HepG2 (cell line): ENCODE data around the gene SEC16A. TPM values are rescaled to one million over a fixed set of nuclear protein-coding genes. Genes with fewer than 3 reads are reported as not detected.

Source experiments
- AHR ChIP-seq: IDR thresholded peaks from 2 replicates; pipeline ENCODE4 v1.6.1; 2018; ENCODE audit warnings: missing genetic modification reagents, missing compliant biosample characterization
- ATF7-NPFF ChIP-seq: sonication (generic); formaldehyde crosslinking; IDR thresholded peaks from 2 replicates; pipeline ENCODE4 v1.8.1; 2023; ENCODE audit warnings: mild to moderate bottlenecking, low read depth, missing genetic modification reagents, moderate library complexity
- BHLHE40 ChIP-seq: IDR thresholded peaks from 2 replicates; pipeline ENCODE4 v1.6.1; 2011; ENCODE audit warnings: low read length, improper control_type of control experiment
- ELF4 ChIP-seq: sonication (generic); formaldehyde crosslinking; IDR thresholded peaks from 2 replicates; pipeline ENCODE4 v1.5.0; 2020; ENCODE audit warnings: missing genetic modification reagents, mild to moderate bottlenecking, moderate library complexity, borderline replicate concordance
- FUBP1 ChIP-seq: sonication (generic); formaldehyde crosslinking; IDR thresholded peaks from 2 replicates; pipeline ENCODE4 v1.5.1; 2020; ENCODE audit warnings: missing genetic modification reagents, mild to moderate bottlenecking, borderline replicate concordance
- HOXA3 ChIP-seq: sonication (generic); formaldehyde crosslinking; IDR thresholded peaks from 2 replicates; pipeline ENCODE4 v1.5.0; 2020; ENCODE audit warnings: missing genetic modification reagents
- JUN ChIP-seq: sonication (generic); formaldehyde crosslinking; IDR thresholded peaks from 2 replicates; pipeline ENCODE4 v1.4.0; 2020; ENCODE audit warnings: mild to moderate bottlenecking, missing genetic modification reagents
- KLF11 ChIP-seq: IDR thresholded peaks from 2 replicates; pipeline ENCODE4 v1.6.1; 2016; ENCODE audit warnings: missing compliant biosample characterization
- LCORL ChIP-seq, 2 experiments: fragments of 450-650 bp in 1 of 2; sonication (generic) in 1 of 2; formaldehyde crosslinking in 1 of 2; IDR thresholded peaks; 2 replicates each; pipeline versions ENCODE4 v1.5.0 to v1.6.1; 2017 to 2020; ENCODE audit warnings: antibody characterized with exemption in 1 of 2, missing genetic modification reagents in 1 of 2
- MTF1 ChIP-seq: sonication (generic); formaldehyde crosslinking; IDR thresholded peaks from 2 replicates; pipeline ENCODE4 v1.5.0; 2020; ENCODE audit warnings: missing genetic modification reagents
- NFIC ChIP-seq: IDR thresholded peaks from 2 replicates; pipeline ENCODE4 v1.6.1; 2012; ENCODE audit warnings: mild to moderate bottlenecking, low read length, inconsistent platforms
- POGK ChIP-seq: sonication (generic); formaldehyde crosslinking; conservative IDR thresholded peaks from 2 replicates; pipeline ENCODE4 v1.8.0; 2022; ENCODE audit warnings: mild to moderate bottlenecking, moderate library complexity, missing genetic modification reagents
- PRDM10 ChIP-seq: sonication (generic); formaldehyde crosslinking; IDR thresholded peaks from 2 replicates; pipeline ENCODE4 v1.4.0; 2020; ENCODE audit warnings: low read depth, missing genetic modification reagents
- RBM22 ChIP-seq: fragments of 200-400 bp; formaldehyde crosslinking; optimal IDR thresholded peaks from 2 replicates; pipeline ENCODE3; 2017; ENCODE audit warnings: mild to moderate bottlenecking, low read length, moderate library complexity
- SALL1 ChIP-seq: sonication (generic); formaldehyde crosslinking; IDR thresholded peaks from 2 replicates; pipeline ENCODE4 v1.8.0; 2022; ENCODE audit warnings: mild to moderate bottlenecking, missing genetic modification reagents
- XBP1 ChIP-seq: sonication (generic); formaldehyde crosslinking; IDR thresholded peaks from 2 replicates; pipeline ENCODE4 v1.5.0; 2020; ENCODE audit warnings: missing genetic modification reagents
- ZMAT3 ChIP-seq: sonication (generic); formaldehyde crosslinking; conservative IDR thresholded peaks from 2 replicates; pipeline ENCODE4 v1.7.0; 2021; ENCODE audit warnings: missing genetic modification reagents
- ZNF292 ChIP-seq: sonication (generic); formaldehyde crosslinking; IDR thresholded peaks from 2 replicates; pipeline ENCODE4 v1.8.1; 2022; ENCODE audit warnings: mild to moderate bottlenecking, low read depth, missing genetic modification reagents, borderline replicate concordance
- ZNF34 ChIP-seq: sonication (generic); formaldehyde crosslinking; IDR thresholded peaks from 2 replicates; pipeline ENCODE4 v1.4.0; 2020; ENCODE audit warnings: mild to moderate bottlenecking, missing genetic modification reagents, borderline replicate concordance
- ZNF383 ChIP-seq: sonication (generic); formaldehyde crosslinking; IDR thresholded peaks from 2 replicates; pipeline ENCODE4 v1.4.0; 2020; ENCODE audit warnings: missing genetic modification reagents, mild to moderate bottlenecking, borderline replicate concordance
- ZNF772 ChIP-seq: sonication (generic); formaldehyde crosslinking; IDR thresholded peaks from 2 replicates; pipeline ENCODE4 v1.5.0; 2020; ENCODE audit warnings: mild to moderate bottlenecking, missing genetic modification reagents
- ZNF883 ChIP-seq: sonication (generic); formaldehyde crosslinking; IDR thresholded peaks from 2 replicates; pipeline ENCODE4 v1.5.1; 2020; ENCODE audit warnings: mild to moderate bottlenecking, missing genetic modification reagents; ENCODE audit errors: not compliant biosample characterization
- ZZZ3 ChIP-seq: sonication (generic); formaldehyde crosslinking; IDR thresholded peaks from 2 replicates; pipeline ENCODE4 v1.4.0; 2020; ENCODE audit warnings: missing genetic modification reagents, mild to moderate bottlenecking, borderline replicate concordance
- polyA plus RNA-seq, 8 experiments: library from polyadenylated mRNA; depleted of rRNA in 3 of 8; stranded (reverse) in 7 of 8; unstranded in 1 of 8; fragments of >200 nt; fragmentation: Illumina TruSeq in 4 of 8; extraction: Trizol in 4 of 8; gene quantifications; 2 replicates each; pipeline versions ENCODE4 v1.2.1 to v1.2.3, GENCODE V29; 2011 to 2016; ENCODE audit warnings: low read depth in 4 of 8, missing spikeins in 1 of 8, mixed read lengths in 1 of 8; ENCODE audit not compliant: insufficient read depth in 1 of 8
- total RNA-seq, 5 experiments: library from RNA; depleted of rRNA; stranded (reverse); fragments of >200 nt; fragmentation: Illumina TruSeq; extraction: Trizol; gene quantifications; 2 replicates each; pipeline ENCODE4 v1.2.3, GENCODE V29; 2016; ENCODE audit warnings: low read depth in 1 of 5

Gene SEC16A
- total and polyA plus RNA-seq, 2 of the 13 experiments (the other 11 are each of a cell fraction or from before 2014, with no cell fraction given): 15.9 to 18.9 TPM

GRCh38 chr9:136399176-136400037 lies 83.4 kb downstream of the SEC16A start (continued):
- TF ChIP-seq PRDM10 (CRISPR knock-in tag) (no peak), ZMAT3 (CRISPR knock-in tag) (no peak), ATF7-NPFF (CRISPR knock-in tag) (no peak), RBM22 (no peak), ELF4 (CRISPR knock-in tag) (no peak), LCORL (IDR thresholded peaks at IDR 0.05) (no peak), LCORL (CRISPR knock-in tag; IDR thresholded peaks at IDR 0.05) (no peak), ZNF883 (CRISPR knock-in tag) (no peak), ZNF772 (CRISPR knock-in tag) (no peak), AHR (CRISPR knock-in tag) (0 out of 2 replicates have a peak, but pooled peaks have one; percentile 20), BHLHE40 (peak; percentile 45; the same call in 1 of the 2 replicates), MTF1 (CRISPR knock-in tag) (no peak), JUN (CRISPR knock-in tag) (no peak), ZNF383 (CRISPR knock-in tag) (peak; percentile 63; the same call in 1 of the 2 replicates), KLF11 (no peak), POGK (no peak; the same call in 1 of the 2 replicates), NFIC (no peak), ZZZ3 (CRISPR knock-in tag) (no peak), XBP1 (CRISPR knock-in tag) (no peak), HOXA3 (CRISPR knock-in tag) (no peak), SALL1 (CRISPR knock-in tag) (peak; percentile 6; the same call in 1 of the 2 replicates), ZNF34 (CRISPR knock-in tag) (no peak), ZNF292 (CRISPR knock-in tag) (no peak), FUBP1 (CRISPR knock-in tag) (no peak)
